Spleen (tissue), 7 donors: ENCODE measurements around the gene SORCS1.

Experiments used
- CTCF ChIP-seq, 11 experiments: fragments of 200-600 bp in 7 of 11; fragments of 450-650 bp in 4 of 11; sonication (generic) in 4 of 11; IDR thresholded peaks in 8 of 11; conservative IDR thresholded peaks in 3 of 11; 1 replicate in 7 of 11; 2 replicates in 4 of 11; pipeline versions ENCODE4 v1.4.0 to v1.8.0; 2016 to 2021; ENCODE audit warnings: antibody characterized with exemption in 11 of 11, inconsistent platforms in 4 of 11, mild to moderate bottlenecking in 1 of 11
- POLR2A ChIP-seq, 3 donors: fragments of 450-650 bp; IDR thresholded peaks; one replicate each; pipeline ENCODE4 v1.5.1; 2017; ENCODE audit warnings: antibody characterized with exemption in 3 of 3, mild to moderate bottlenecking in 1 of 3
- donor health status: DM: no; HTN: no; CAD: no; lungs with moderate emphysema.
- donor health status: DM: no; HTN: no; CAD: no.
- donor health status: DM: no; HTN: no; CAD: no.

DNA sequence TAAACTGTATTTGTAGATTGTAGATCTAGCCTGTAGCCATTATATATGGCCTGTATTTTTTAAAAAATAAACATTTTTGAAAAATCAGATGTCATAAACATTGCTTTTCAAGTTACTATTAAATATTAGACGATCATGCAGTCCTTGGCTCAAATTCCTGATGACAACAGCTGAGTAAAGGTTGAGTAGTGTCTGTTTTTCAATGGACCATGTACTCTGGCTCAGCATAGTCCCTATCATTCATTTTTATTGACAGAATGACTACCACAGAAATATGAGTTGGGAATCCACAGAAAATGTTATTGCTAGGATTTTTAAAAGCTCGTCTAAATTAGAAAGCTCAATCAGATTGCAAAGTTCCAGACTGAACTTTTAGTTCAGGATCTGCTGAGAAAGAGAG is 145.4 kb downstream of the SORCS1 start:
- no peak for TF ChIP-seq CTCF (IDR thresholded peaks at IDR 0.05 in 8 of 11, conservative IDR thresholded peaks at IDR 0.05 in 3 of 11)
- no peak for TF ChIP-seq POLR2A (IDR thresholded peaks at IDR 0.05)
